ENCODE data around the gene SLC15A5.

SLC15A5 gene

DNA sequence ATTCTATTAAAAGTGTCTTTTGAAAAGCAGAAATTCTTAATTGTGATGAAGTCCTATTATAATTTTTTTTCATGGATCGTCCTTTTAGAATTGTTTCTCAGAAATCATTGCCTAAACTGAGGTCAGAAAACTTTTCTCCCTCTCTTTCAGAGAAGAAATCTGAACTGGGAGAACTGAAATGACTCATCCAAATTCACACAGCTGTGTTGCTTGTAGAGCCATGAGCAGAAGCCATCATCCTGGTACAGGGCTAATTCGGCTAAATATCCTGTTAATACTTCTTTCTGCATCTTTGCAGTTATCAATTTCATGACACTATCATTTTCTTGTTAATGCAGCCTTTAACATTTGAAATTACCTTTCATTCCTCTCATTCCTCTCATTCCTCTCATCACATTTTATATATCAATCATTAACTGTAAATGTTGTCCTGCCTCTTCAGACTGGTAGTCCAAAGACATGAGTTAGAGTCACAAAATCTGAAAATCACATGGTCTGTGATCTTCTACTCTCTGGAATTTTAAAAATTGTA, 15.5 kb downstream of the SLC15A5 start:
- DNase-seq (ENCODE audit: low read depth, low spot score) = no peak

DNA sequence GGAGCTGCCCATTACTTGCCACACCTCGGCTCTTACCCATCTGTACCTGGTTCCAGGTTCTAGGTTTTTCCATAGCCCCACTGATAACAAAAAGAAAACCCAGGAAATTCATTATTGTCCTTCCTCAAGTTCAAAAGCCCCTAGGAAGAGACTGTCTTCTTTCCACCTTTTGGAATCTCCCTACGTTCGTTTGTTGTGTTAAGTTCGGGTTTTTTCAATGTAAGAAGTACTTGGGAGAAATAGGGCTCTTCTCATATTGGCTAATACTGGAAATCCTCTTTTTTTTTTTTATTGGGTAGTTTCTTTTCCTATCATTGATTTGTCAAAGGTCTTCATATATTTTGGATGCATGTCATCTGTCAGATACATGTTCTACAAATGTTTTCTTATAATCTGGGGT, 17.3 kb downstream of the SLC15A5 start:
- DNase-seq (ENCODE audit: low read depth, low spot score) = no peak

GRCh38 chr12:16258963-16259362, 18.5 kb downstream of the SLC15A5 start:
- DNase-seq (ENCODE audit: low read depth, low spot score) = no peak

DNA sequence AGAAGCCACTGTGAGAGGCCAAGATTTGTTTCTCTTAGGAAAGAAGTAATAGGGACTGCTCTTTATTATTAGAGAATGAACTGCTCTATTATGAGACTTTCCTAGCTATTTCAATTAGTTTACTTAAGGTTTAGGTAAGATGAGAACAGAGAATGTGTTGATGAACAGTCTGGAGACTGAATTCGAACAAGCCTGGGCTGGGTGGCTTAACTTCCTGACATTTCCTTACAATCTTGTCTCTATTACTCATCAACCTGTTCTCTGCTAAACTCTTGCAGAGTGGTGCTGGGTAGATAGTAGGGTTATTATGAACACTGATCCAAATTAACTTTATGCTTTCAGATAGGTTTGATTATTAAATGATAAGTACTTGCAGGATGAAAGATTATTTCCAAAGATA, 31.2 kb downstream of the SLC15A5 start:
- no peak for DNase-seq (ENCODE audit: low read depth, low spot score)

GRCh38 chr12:16245209-16245608, 32.3 kb downstream of the SLC15A5 start:
- no peak for DNase-seq (ENCODE audit: low read depth, low spot score)

DNA sequence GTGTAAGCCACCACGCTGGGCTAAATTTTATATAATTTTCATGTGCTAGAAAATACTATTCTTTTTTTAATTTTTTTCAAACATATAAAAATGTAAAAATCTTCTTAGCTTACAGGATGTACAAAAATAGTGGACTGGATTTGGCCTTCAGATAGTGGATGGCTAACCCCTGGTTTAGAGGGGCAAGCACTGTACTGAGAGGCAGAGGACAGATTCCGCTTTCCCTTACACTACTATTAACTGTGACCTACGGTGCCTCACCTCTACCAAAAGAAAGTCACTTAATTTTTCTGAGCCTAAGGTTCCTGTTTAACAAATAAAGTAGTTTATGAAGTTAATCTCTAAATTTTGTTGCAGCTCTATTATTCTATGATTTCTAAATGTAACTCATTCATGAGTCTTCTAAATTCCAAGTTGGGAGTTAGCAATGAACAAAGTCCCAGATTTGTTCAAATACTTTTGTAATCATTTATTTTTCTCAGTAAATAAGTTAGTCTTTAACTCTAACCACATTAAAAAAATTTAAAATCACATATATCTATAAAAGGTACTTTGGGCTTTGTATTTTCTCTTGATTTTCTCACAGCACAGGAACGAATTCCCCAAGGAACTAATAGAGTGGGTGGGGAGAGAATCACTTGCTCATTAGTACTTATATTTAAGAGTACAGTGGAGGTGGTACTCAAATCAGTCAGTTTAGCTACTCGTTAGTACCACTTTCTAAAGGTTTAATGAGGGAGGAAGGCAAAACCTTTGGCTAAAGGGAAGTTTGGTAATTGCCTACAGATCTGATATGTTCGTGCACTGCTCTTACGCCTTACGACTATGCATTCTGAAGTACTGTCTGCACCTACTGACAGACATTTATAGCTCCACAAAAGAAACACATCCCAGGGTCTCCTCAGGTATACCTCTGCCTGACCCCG, 33.7 kb downstream of the SLC15A5 start:
- no peak for DNase-seq (ENCODE audit: low read depth, low spot score)

- DNase-seq (ENCODE audit: low read depth, low spot score) = no peak
Observed at GRCh38 chr12:16241346-16241745, 36.1 kb downstream of the SLC15A5 start.

DNA sequence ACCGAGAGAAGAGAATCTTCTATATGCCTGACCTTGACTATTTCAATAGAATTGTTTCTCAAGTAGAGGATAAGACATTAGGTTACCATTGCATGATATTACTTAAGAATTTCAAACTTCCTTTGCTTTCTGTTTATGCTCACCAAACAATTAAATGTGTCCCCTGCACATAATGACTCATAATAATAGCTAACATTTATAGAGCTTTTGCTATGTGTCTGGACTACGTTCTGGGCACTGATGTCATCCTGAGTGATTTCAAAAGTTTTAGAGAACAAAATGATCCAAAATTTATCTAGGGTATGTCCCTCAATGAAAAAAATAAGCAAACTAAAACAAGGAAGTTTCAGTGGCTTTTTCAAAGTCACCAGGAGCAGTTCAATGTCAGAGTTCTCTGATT, 38.8 kb downstream of the SLC15A5 start:
- DNase-seq (ENCODE audit: low read depth, low spot score) = no peak

GRCh38 chr12:16229676-16230075, 47.8 kb downstream of the SLC15A5 start:
- DNase-seq (ENCODE audit: low read depth, low spot score) = no peak

- DNase-seq (ENCODE audit: low read depth, low spot score) = no peak
Observed at GRCh38 chr12:16228067-16228466, 49.4 kb downstream of the SLC15A5 start.

- DNase-seq (ENCODE audit: low read depth, low spot score) = no peak
Observed at GRCh38 chr12:16225692-16226091, 51.8 kb downstream of the SLC15A5 start.

DNA sequence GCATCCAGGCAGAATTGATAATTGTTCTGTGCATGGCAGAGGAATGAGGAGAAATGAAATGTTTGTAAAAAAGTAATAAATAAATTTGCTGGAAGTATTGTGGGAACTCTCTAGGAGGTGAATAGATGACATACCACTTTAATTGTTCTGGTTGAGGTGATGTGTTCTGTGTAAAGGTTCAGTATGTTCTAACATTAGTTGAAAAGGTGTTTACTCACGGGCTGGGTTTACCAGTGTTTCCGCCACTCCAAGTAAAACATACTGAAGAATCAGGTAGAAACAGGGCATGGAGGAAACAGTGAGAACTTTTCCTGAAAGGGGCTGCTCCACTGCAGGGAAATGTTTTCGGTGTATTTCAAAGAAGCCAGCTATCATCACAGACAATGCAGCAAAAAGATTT, 53.3 kb downstream of the SLC15A5 start:
- no peak for DNase-seq (ENCODE audit: low read depth, low spot score)

GRCh38 chr12:16221776-16222175, 55.7 kb downstream of the SLC15A5 start:
- DNase-seq (ENCODE audit: low read depth, low spot score) = no peak

GRCh38 chr12:16220120-16220519, 57.4 kb downstream of the SLC15A5 start:
- no peak for DNase-seq (ENCODE audit: low read depth, low spot score)

GRCh38 chr12:16218934-16219751, 58.3 kb downstream of the SLC15A5 start:
- no peak for DNase-seq (ENCODE audit: low read depth, low spot score)

DNA sequence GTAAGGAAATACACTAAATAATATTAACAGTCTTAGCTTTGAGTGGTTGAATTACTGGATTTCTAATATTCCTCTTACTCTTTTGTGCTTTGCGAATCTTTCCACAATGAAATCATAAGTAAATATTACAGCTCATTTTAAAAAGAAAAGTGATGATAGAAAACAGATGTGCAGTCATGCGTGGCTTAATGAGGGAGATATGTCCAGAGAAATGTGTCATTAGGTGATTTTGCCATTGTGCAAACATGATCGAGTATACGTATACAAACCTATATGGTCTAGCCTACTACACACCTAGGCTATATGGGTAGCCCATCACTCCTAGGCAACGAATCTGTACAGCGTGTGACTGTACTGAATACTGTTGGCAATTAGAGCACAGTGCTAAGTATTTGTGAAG, 59.3 kb downstream of the SLC15A5 start:
- DNase-seq (ENCODE audit: low read depth, low spot score) = no peak

GRCh38 chr12:16211731-16212130, 65.8 kb downstream of the SLC15A5 start:
- no peak for DNase-seq (ENCODE audit: low read depth, low spot score)

DNA sequence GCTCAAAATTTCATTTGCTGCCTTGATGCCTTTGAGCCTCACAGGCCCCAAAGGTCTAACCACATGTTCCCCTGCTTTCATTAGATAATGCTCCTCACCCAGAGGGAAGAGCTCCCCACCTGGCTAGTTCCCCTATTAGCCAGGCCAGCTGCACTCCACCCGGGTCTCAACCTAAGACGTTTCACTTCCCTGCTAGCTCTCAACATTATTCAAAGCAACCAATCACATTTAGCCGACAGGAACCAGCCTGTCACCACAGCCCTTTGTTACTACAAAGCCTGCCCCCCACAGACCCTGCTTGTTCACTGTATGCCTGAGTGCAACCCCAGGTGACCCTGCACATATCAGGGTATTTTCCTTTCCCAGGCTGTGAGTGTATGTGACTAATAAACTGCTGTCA, 78.6 kb downstream of the SLC15A5 start:
- DNase-seq (ENCODE audit: low read depth, low spot score) = no peak

DNA sequence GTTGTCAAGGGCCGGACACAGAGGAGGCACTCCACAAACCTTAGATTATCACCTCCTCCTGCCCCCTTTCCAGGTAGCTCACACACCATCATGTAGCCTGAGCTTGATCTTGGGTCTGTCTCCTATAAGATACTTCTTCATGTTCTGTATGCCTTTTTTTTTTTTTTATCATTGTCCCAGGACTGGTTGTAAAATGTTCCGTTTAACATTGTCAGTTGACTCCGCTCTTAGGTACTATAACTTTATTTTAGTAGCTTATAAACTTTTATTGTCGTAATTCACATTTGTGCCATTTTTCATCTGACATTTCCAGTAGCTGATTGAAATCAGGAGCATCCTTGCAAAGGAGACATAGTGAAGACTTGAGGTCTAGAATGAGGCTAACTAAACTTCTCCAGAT, 79.9 kb downstream of the SLC15A5 start:
- no peak for DNase-seq (ENCODE audit: low read depth, low spot score)

DNA sequence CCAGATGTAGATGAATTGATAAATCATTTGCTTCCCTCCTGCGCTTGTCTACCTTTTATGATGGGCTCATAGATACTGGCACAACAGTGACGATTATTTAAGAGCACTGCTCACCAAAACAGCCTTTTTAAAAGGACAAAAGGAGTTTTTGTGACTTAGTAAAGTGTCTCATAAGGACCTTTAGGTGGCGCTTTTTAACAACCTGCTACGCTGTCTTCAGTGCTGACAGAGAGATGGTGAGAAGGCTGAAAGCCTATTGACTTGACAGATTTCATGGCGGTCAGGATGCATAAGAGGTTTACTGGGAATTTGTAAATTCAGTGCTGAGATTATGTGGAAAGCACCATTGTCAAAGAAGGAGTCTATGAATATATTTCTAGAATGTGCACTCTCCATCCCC, 87.6 kb downstream of the SLC15A5 start:
- no peak for DNase-seq (ENCODE audit: low read depth, low spot score)

DNA sequence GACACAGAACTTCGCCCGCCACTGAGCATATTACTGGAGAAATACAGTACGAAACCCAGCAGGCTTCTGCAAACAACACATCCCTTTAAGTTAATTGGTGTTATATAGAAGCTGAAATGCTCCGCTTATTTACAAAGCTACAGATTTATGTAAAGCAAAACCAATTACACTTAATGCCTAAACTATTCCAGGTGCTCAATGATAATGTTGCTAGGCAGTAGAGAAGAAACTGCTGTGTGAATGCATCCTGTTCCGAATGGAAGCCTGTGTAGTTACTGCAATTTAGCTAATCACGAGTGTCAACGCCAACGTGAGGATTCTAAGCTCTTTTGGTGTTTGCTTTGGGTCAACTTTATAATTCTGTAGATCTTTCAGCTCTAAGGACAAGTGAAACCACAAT, 89.8 kb downstream of the SLC15A5 start:
- DNase-seq (ENCODE audit: low read depth, low spot score) = no peak

DNA sequence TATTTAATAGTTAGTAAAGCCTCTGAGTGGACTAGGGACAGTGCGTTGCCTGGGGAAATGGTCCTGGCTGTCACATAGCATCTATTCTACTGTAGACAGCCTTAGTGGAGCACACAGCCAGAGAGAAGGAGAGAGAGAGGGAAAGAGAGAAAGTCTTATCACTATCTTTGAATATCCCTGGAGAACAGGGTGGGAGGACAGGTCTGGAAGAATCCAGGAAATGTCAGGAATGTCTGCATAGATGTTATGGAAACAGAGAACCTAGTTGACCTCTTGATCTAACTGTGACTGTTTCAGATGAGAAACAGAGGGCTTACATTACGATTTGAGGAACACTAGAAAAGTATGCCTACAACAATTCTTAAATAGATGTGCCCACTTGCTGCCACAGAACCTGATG, 92.8 kb downstream of the SLC15A5 start:
- no peak for DNase-seq (ENCODE audit: low read depth, low spot score)

DNA sequence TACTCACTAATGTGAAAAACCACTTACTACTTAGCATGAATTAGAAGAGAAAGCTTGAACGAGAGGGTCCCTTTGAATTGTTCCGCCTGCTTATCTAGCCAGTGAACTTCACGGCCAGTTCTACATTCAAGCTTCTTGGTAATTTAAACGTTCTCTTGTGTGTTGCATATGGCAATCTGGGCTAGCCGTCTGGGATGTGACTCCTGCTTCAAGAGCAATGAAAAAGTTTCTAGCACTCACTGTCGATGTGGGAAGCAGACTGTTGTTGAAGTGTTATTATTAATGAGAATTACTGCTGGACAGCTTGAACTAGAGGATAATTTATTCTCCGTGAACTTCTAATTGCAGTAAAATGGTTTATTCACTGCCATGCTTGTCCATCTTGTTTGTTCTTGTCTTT, 93.9 kb downstream of the SLC15A5 start:
- no peak for DNase-seq (ENCODE audit: low read depth, low spot score)

Measured in smooth muscle cell of the brain vasculature (primary cell).